ENCODE results near the gene INO80B.
A peak's percentile ranks its signal among the peaks of the same experiment; 100 is the strongest.

Gene INO80B

DNA sequence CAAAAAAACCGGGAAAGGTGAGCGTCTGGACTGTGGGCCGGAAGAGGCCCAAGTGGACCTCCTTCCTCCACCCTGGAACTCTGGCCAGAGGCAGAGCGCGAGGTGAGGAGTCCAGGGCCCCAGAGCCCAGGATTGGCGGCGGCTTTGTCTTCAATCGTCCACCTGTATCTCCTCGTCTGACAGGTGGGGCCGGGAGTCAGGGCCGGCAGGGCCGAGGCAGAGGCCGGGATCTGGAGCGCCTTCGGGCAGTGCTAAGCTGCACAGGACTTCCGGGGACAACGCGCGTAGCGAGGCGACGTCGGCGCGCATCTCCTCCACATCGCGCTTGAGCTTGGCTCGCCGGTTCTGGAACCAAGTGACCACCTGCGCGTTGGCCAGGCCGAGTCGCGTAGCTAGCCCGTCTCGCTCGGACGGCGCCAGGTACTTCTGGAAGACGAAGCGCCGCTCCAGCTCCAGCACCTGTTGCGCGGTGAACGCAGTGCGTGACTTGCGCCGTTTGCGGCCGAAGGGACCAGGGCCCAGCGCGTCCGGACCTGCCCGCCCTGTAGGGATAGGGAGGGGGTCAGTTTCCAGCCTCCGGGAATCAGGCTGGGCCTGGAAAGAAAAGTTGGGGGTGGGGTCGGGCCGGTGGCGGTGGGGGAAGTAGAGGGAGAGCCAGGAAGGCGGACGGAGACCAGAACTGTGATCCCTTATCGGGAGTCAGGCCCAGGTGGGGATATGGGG is 43.1 kb downstream of the INO80B start:
- TF ChIP-seq, protein P1, sequence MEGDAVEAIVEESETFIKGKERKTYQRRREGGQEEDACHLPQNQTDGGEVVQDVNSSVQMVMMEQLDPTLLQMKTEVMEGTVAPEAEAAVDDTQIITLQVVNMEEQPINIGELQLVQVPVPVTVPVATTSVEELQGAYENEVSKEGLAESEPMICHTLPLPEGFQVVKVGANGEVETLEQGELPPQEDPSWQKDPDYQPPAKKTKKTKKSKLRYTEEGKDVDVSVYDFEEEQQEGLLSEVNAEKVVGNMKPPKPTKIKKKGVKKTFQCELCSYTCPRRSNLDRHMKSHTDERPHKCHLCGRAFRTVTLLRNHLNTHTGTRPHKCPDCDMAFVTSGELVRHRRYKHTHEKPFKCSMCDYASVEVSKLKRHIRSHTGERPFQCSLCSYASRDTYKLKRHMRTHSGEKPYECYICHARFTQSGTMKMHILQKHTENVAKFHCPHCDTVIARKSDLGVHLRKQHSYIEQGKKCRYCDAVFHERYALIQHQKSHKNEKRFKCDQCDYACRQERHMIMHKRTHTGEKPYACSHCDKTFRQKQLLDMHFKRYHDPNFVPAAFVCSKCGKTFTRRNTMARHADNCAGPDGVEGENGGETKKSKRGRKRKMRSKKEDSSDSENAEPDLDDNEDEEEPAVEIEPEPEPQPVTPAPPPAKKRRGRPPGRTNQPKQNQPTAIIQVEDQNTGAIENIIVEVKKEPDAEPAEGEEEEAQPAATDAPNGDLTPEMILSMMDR (conservative IDR thresholded peaks at IDR 0.05; ENCODE audit: low read depth, low read length) = no peak
- peak overlapping the region; percentile 35 for H3K4me3 ChIP-seq (ENCODE audit: low read depth, low read length)
- DNase-seq (ENCODE audit: low read depth) = no peak

DNA sequence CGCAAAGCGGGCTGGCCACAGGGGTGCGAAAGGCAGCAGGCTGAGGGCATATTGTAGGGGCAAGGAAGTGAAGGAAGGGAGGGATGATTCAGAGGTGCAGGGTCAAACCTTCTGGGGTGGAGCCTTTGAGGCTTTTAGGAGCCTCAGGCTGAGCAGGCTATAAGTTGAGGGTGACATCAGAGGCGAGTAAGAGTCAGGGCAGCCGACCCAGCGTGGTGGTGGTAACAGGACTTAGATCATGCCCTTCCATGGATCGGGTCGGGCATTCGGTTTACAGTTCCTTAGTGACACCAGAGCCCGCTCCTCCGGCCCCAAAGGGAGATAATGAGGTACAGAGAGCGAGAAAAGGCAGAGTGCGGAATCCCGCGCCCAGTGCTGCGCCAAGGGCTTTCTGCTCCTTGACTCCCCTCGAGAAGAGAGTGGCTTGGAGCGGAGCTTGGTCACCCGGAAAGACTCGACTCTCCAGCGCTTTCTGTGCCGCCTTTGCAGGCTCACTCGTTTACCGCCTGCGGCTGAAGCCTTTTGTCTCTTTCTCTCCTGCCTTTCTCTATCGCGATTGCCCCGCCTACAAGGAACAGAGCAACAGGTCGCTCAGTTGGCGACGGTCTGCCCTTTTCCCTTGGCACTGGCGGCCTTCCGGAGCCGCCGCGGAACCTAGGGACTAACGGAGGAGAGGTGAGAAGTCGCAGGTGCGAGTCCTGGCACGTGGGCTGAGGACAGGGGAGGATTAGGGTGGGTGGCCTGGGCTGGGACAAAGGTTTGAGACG is 43.8 kb downstream of the INO80B start:
- DNase-seq (ENCODE audit: low read depth) = no peak
- peak overlapping the region; percentile 35 for H3K4me3 ChIP-seq (ENCODE audit: low read depth, low read length)
- TF ChIP-seq, protein P1 (conservative IDR thresholded peaks at IDR 0.05; ENCODE audit: low read depth, low read length) = no peak

DNA sequence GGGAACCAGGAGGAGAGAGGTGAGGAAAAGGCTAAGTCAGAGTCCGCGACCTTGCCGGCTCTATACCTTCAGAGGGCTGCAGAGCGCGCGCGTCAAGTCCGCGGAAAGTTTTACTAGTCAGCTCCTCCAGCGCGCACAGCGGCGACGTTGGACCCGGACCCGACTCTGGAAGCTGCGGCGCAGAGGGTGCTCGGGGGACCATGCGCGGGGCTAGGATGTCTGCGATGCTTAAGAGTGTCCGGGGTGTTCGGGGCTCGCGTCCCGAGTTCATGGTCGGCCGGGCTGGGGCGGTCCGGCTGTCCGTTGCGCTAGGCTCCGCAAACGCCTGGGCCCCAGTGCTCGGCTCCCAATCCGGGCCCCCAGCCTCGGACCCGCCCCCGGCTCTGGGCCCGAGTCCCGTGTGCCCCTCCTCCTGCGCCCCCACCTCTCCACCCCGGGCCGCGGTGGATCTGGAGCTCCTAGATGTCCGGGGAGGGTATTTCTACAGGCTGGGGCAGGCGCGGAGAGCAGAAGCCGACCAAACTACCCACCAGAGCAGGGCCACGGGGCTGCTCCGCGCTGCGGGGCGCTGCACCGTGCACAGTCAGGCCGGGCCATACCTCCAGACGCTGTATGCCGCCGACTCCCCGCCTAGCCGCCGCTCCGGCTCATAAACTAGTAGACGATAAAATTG is 44.5 kb downstream of the INO80B start, which contains the start of gene LBX2:
TSS of gene LBX2 (minus strand) at position 337 of the 673 bp plus-strand sequence. CDS start at position 271, 66 bp downstream.
- H3K4me3 ChIP-seq (ENCODE audit: low read depth, low read length) = peak within 1 kb of the TSS; percentile 35
- TF ChIP-seq, protein P1 (conservative IDR thresholded peaks at IDR 0.05; ENCODE audit: low read depth, low read length) = no peak
- DNase-seq (ENCODE audit: low read depth) = no peak

DNA sequence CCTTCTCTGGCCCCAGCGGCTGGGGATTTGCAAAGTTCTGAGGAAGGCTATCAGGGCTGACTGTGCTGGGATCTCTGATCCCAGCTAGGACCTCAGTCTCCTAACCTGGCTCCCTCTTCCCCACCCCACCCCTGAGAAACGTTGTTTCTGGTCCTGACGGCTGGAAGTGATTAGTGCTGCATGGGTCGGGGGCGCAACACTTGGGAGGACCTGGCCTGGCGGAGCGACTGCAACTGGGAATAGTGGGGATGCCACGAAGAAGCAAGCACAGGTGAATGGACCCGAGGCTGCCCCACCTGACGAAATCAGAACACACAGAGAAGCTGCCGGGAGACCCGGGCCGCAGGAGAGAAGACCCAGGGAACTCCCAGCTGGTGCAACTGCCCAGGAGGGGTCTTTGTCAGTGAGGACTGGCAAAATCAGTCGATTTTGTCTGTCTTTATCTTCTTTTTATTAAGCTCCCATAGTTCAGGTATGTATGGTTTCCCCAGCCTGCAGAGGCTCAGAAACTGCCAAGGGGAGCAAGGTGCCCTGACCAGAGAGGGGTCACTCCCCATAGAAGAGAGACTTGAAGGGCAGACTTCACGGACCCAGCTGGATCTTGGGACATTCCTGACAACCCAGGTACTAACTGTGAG is 45.2 kb downstream of the INO80B start:
- no peak for DNase-seq (ENCODE audit: low read depth)
- TF ChIP-seq, protein P1 (conservative IDR thresholded peaks at IDR 0.05; ENCODE audit: low read depth, low read length) = no peak
- H3K4me3 ChIP-seq (ENCODE audit: low read depth, low read length) = no peak overlapping the region

DNA sequence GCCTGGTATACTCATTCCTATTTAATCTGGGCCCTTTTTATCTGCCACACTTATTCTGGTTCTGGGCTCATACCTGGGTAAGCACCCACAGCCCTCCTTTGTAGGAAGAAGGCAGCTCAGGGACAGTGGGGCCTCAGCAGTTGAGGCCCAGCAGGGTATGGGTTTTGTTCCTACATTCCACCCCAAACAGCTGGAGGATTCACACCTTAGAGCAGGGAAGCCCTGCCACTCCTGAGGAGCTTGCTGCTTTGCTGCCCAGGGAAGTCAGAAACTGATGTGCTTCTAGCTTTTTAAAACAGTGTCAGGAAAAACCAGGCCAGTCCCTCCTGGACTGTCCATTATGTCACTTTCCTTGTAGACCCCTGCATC is 45.7 kb downstream of the INO80B start:
- DNase-seq (ENCODE audit: low read depth) = no peak
- TF ChIP-seq, protein P1 (conservative IDR thresholded peaks at IDR 0.05; ENCODE audit: low read depth, low read length) = no peak

DNA sequence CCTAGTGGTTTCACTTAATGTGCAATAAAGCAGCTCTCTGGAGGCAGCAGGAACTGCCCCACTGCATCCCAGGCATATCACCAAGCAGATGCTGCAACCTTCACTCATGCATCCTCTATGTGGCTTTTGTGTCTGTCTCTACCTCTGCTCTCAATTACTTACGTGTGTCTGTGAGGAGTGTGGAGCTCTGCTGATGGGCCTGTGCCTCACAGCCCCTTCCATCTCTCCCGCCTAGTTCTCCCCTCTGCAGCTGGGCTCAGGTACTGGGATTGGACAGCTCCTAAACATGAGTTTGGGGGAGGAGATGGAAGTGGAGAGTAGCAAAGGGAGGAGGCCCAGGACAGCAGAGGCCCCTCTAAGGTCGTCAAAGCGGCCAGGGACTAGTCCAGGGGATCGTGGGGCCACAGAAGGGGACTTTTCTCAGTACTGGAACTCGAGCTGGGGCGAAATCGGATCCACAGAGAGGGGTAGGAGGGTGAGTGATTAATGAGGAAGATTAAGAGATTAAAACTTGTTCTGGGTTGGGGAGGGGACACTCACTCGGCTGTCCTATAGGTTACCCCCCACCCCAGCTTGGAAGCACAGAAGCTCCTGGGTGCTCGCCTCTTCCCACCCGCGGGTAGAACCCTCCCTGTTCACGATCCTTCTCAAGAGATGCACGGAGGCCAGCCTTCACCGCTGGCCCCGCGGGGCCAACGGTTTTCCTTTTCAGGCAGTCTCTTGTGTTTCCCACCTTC is 46.6 kb downstream of the INO80B start:
- TF ChIP-seq, protein P1 (conservative IDR thresholded peaks at IDR 0.05; ENCODE audit: low read depth, low read length) = no peak
- DNase-seq (ENCODE audit: low read depth) = no peak
- H3K4me3 ChIP-seq (ENCODE audit: low read depth, low read length) = peak overlapping the region; percentile 74

More for the DNA sequence above, 45.7 kb downstream of the INO80B start:
- H3K4me3 ChIP-seq (ENCODE audit: low read depth, low read length) = no peak overlapping the region

All from choroid plexus epithelial cell (primary cell).